OCI-LY7 (cell line): ENCODE measurements around the gene NPDC1. TPM values are rescaled to one million over a fixed set of nuclear protein-coding genes. Genes with fewer than 3 reads are reported as not detected.
"Not testable (repeated sequence)": the region's sequence is repeated elsewhere in the genome, so short reads cannot be mapped to it uniquely, and the experiment has no call there.

Experiments
- BruUV-seq: library from RNA; stranded (reverse); fragments of 400-500 nt; replicated peaks from 2 replicates; lab custom pipeline; 2021; lab: Mats Ljungman, UMichigan
- CTCF ChIA-PET: fragments of 300-600 bp; sonication (Branson Sonifier 250); formaldehyde crosslinking; loops from one replicate; lab custom pipeline; 2022; ENCODE audit warnings: antibody characterized with exemption; ENCODE audit not compliant: unreplicated experiment; lab: Charles Lee
- POLR2A ChIA-PET: fragments of 300-600 bp; sonication (Branson Sonifier 250); formaldehyde crosslinking; loops from one replicate; lab custom pipeline; 2022; ENCODE audit warnings: antibody characterized with exemption; lab: Charles Lee
- DNase-seq: peaks from one replicate; pipeline ENCODE4 v3.0.0-alpha.2; 2015; ENCODE audit warnings: low spot score
- H2AFZ ChIP-seq: fragments of 200-600 bp; sonication (generic), shearing (Covaris generic); 2 replicates; pipeline ENCODE4 v1.6.1; 2014; ENCODE audit warnings: mild to moderate bottlenecking, antibody characterized with exemption, low read length, moderate library complexity
- H3K27ac ChIP-seq: fragments of 200-600 bp; sonication (generic); 2 replicates; pipeline ENCODE4 v1.5.1; 2014; ENCODE audit warnings: mixed run types, low read depth, mild to moderate bottlenecking, moderate library complexity, low read length, inconsistent platforms; ENCODE audit not compliant: poor library complexity, severe bottlenecking
- H3K36me3 ChIP-seq: fragments of 200-600 bp; sonication (generic); 2 replicates; pipeline ENCODE4 v1.6.1; 2014; ENCODE audit warnings: mild to moderate bottlenecking, antibody characterized with exemption, low read length, moderate library complexity, mixed read lengths; ENCODE audit not compliant: insufficient read depth
- H3K4me1 ChIP-seq: fragments of 200-600 bp; sonication (generic); 2 replicates; pipeline ENCODE4 v1.5.1; 2014; ENCODE audit warnings: mild to moderate bottlenecking, low read length; ENCODE audit not compliant: insufficient read depth, poor library complexity, severe bottlenecking
- H3K4me2 ChIP-seq: fragments of 200-600 bp; sonication (generic); 2 replicates; pipeline ENCODE4 v1.6.1; 2014; ENCODE audit warnings: mild to moderate bottlenecking, low read length
- H3K4me3 ChIP-seq: fragments of 200-600 bp; sonication (generic); 2 replicates; pipeline ENCODE4 v1.5.1; 2014; ENCODE audit warnings: mild to moderate bottlenecking, low read depth, low read length; ENCODE audit not compliant: poor library complexity, severe bottlenecking
- H3K79me2 ChIP-seq: fragments of 200-600 bp; sonication (generic); 2 replicates; pipeline ENCODE4 v1.6.1; 2016; ENCODE audit warnings: low read depth, mild to moderate bottlenecking, low read length, moderate library complexity, mixed read lengths; ENCODE audit not compliant: insufficient read depth
- H3K9me2 ChIP-seq: fragments of 200-600 bp; sonication (generic); 2 replicates; pipeline ENCODE4 v1.6.1; 2016; ENCODE audit warnings: mild to moderate bottlenecking, low read length, mixed read lengths; ENCODE audit not compliant: insufficient read depth
- H3K9me3 ChIP-seq: fragments of 200-600 bp; sonication (generic); 2 replicates; pipeline ENCODE4 v1.6.1; 2014; ENCODE audit warnings: mild to moderate bottlenecking, mixed run types, low read length, mixed read lengths
- H4K20me1 ChIP-seq: fragments of 200-600 bp; sonication (generic); 2 replicates; pipeline ENCODE4 v1.6.1; 2014; ENCODE audit warnings: mild to moderate bottlenecking, antibody characterized with exemption, low read length, moderate library complexity, mixed read lengths; ENCODE audit not compliant: insufficient read depth
- EZH2phosphoT487 ChIP-seq: fragments of 200-600 bp; sonication (generic); IDR thresholded peaks from 2 replicates; pipeline ENCODE4 v1.6.1; 2018; ENCODE audit warnings: low read depth, borderline replicate concordance, mild to moderate bottlenecking, mixed run types, antibody characterized with exemption, low read length, moderate library complexity, mixed read lengths
- intact Hi-C: fragments of 100-400 bp; cut with micrococcal nuclease; formaldehyde crosslinking; loops from one replicate; pipeline ENCODE4 v1.10.0; 2022; ENCODE audit not compliant: unreplicated experiment
- total RNA-seq, 2 experiments: library from RNA; depleted of rRNA in 1 of 2; stranded (reverse); fragments of >200 nt in 1 of 2; shearing (Covaris generic) in 1 of 2; gene quantifications; 2 replicates each; pipeline ENCODE4 v1.2.3, GENCODE V29; 2014 to 2022
- TF ChIP-seq, protein P1 (sequence below): fragments of 200-600 bp; sonication (generic); conservative IDR thresholded peaks from 2 replicates; pipeline ENCODE4 v1.5.1; 2014; ENCODE audit warnings: mild to moderate bottlenecking, antibody characterized with exemption, low read length, moderate library complexity, mixed read lengths

Gene NPDC1
- total RNA-seq, 2 experiments from 2014 or later: 0.32 to 0.38 TPM

DNA sequence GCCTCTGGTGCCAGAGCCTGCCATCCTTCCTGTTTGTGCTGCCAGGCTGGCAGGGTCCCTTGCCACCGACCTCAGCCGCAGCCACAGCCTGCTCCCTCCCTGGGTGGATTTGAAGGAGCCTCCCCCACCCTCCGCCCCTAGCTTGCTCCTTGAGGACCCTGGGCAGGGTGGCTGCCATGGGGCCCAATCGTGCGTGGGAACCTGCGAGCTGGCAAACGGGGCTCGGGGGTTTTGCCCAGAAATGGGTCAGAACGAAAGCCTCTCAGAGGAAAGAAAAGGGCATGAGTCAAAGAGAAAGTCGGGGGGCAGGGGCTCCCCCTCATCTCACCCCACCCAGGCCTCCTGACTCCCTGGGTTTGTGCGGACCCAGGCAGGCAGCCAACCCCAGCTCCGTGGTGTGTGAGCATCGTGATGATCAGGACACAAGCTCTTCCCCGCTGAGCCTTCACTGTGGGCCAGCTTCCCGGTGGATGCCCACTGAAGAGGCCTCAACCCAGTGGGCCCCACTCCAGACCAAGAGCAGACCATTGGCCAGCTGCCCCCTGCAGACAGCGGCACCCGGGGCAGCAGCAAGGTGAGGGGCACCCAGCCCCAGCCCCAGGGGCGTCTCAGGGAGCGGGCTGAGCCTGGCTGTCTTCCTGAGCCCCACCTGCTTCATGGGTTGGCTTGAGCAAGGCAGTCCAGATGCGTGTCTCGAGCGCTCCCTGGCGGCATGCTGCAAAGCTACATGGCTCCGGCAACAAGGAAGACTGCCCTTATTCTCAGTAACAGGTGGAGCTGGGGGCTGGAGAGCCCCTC, 11.1 kb downstream of the NPDC1 start:
- peak; percentile 90 for DNase-seq
- Histone ChIP-seq H2AFZ (no peak overlapping the region), H3K27ac (no peak overlapping the region), H4K20me1 (no peaks in the 10 kb centered on the region), H3K4me2 (peak overlapping the region; percentile 36), H3K36me3 (no peaks in the 10 kb centered on the region), H3K9me2 (no peaks in the 10 kb centered on the region), H3K4me3 (no peak overlapping the region), H3K4me1 (peaks cover 30% of the 10 kb centered on the region), H3K79me2 (no peaks in the 10 kb centered on the region), H3K9me3 (no peaks in the 10 kb centered on the region)
- intact Hi-C loops: loop anchor here (1.0 kb wide), 1 partner anchor 248 kb away; no protein-coding TSS in a partner anchor
- no TSS peak for BruUV-seq
- ChIA-PET POLR2A (interaction anchor here (0.6 to 0.9 kb wide), 2 partner anchors 59 to 87 kb away, joined by 3 read pairs; no protein-coding TSS in a partner anchor), CTCF (interaction anchor here (0.6 to 1.5 kb wide), 9 partner anchors 9 to 342 kb away, joined by 3 to 8 read pairs (median 3); partner anchors contain the start of gene FBXW5)
- TF ChIP-seq, protein P1, sequence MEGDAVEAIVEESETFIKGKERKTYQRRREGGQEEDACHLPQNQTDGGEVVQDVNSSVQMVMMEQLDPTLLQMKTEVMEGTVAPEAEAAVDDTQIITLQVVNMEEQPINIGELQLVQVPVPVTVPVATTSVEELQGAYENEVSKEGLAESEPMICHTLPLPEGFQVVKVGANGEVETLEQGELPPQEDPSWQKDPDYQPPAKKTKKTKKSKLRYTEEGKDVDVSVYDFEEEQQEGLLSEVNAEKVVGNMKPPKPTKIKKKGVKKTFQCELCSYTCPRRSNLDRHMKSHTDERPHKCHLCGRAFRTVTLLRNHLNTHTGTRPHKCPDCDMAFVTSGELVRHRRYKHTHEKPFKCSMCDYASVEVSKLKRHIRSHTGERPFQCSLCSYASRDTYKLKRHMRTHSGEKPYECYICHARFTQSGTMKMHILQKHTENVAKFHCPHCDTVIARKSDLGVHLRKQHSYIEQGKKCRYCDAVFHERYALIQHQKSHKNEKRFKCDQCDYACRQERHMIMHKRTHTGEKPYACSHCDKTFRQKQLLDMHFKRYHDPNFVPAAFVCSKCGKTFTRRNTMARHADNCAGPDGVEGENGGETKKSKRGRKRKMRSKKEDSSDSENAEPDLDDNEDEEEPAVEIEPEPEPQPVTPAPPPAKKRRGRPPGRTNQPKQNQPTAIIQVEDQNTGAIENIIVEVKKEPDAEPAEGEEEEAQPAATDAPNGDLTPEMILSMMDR: peak; percentile 88
- TF ChIP-seq EZH2phosphoT487: no peak

DNA sequence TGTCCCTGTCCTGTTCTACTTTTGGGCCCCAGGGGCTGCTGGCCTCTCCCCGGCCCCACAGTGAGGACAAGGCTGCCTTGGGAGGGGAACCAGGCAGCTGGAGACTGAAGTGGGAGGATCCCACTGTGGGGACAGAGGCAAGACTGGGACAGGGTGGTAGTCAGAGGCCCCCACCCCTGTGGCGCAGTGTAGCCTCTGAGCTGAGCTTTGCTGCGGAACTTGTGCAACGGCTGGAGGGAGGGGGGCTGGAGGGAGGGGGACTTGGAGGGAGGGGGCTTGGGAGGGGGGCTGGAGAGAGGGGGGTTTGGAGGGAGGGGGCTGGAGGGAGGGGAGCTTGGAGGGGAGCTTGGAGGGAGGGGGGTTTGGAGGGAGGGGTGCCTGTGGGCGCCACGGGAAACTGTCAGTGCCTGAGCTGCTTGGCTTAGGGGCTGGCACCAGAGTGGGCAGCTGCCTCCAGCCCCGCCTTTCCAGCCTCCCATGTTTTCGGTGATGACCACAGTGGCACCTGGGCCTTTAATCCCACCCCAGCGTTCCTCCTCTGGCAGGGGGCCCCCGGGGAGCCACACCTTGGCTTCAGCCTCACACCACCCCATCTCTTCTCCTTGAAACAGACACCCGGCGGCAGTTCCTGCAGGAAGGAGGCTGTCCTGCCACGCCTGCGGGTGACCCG, 11.8 kb downstream of the NPDC1 start:
- ChIA-PET CTCF (interaction anchor here (0.6 to 1.5 kb wide), 2 partner anchors 86 to 307 kb away, joined by 6 to 8 read pairs; no protein-coding TSS in a partner anchor), POLR2A (interaction anchor here (0.6 to 0.9 kb wide), 2 partner anchors 58 to 86 kb away, joined by 3 read pairs; no protein-coding TSS in a partner anchor)
- H3K79me2 ChIP-seq: no peaks in the 10 kb centered on the region
- DNase-seq: no peak
- TF ChIP-seq EZH2phosphoT487: no peak
- TF ChIP-seq, protein P1: no peak
- peaks cover 34% of the 10 kb centered on the region for H3K4me1 ChIP-seq
- H3K4me2 ChIP-seq: no peak overlapping the region
- no peak overlapping the region for H3K4me3 ChIP-seq
- BruUV-seq: no TSS peak
- intact Hi-C loops: no loop called here
- no peaks in the 10 kb centered on the region for H4K20me1 ChIP-seq
- H3K9me3 ChIP-seq: no peaks in the 10 kb centered on the region
- no peaks in the 10 kb centered on the region for H3K9me2 ChIP-seq
- no peak overlapping the region for H3K27ac ChIP-seq
- H2AFZ ChIP-seq: no peak overlapping the region
- H3K36me3 ChIP-seq: no peaks in the 10 kb centered on the region

DNA sequence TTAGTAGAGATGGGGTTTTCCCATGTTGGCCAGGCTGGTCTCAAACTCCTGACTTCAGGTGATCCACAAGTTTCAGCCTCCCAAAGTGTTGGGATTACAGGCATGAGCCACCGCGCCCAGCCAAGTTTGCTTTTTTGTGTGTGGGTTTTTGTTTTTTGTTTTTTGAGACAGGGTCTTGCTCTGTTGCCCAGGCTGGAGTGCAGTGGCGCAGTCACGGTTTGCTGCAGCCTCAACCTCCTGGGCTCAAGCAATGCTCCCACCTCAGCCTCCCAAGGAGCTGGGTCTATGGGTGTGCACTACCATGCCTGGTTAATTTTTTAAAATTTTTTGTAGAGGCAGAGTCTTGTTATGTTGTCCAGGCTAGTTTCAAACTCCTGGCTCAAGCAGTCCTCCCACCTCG, 12.5 kb downstream of the NPDC1 start:
- H3K9me2 ChIP-seq, H4K20me1 ChIP-seq, CTCF ChIA-PET, H3K79me2 ChIP-seq, H3K36me3 ChIP-seq, H3K27ac ChIP-seq, H3K9me3 ChIP-seq, DNase-seq, H3K4me2 ChIP-seq, BruUV-seq, POLR2A ChIA-PET, intact Hi-C loops, H2AFZ ChIP-seq, H3K4me3 ChIP-seq: not testable (repeated sequence)
- H3K4me1 ChIP-seq: peaks cover 41% of the 10 kb centered on the region
